AG09309 (cell line): Measurements from ENCODE around the gene GSDMA.
"Not testable (repeated sequence)": the region's sequence is repeated elsewhere in the genome, so short reads cannot be mapped to it uniquely, and the experiment has no call there.

ENCODE experiments used
- DNase-seq: peaks from one replicate; pipeline ENCODE4 v3.0.0-alpha.2; 2010; ENCODE audit warnings: low read depth
- H3K4me3 ChIP-seq: 2 replicates; pipeline ENCODE4 v1.5.1; 2011; ENCODE audit warnings: mild to moderate bottlenecking, low read depth, low read length, moderate library complexity; ENCODE audit not compliant: control insufficient read depth
- TF ChIP-seq, protein P1 (sequence below): IDR thresholded peaks from 2 replicates; pipeline ENCODE4 v1.5.1; 2011; ENCODE audit warnings: mild to moderate bottlenecking, low read depth, low read length, inconsistent platforms; ENCODE audit not compliant: insufficient read depth, control insufficient read depth; ENCODE audit errors: missing control alignments

GSDMA gene

DNA sequence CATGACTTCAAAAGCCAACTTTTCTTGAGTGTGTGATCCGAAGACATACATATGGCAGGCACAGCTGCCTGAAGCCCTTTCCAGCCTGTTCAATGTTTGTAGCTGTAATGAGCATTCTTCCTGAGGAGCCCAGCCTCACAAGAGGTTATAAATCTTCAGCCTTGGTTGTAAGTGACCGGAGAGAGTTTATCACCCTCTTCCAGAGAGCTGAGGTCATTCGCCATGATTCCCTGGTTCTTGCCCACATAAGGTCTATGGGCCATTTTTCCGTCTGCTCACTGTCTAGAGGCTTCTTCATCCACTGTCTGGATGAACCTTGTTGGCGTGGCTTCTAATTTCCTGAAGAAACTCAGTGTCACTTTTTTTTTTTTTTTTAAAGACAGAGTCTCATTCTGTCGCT, 42.7 kb downstream of the GSDMA start:
- TF ChIP-seq, protein P1, sequence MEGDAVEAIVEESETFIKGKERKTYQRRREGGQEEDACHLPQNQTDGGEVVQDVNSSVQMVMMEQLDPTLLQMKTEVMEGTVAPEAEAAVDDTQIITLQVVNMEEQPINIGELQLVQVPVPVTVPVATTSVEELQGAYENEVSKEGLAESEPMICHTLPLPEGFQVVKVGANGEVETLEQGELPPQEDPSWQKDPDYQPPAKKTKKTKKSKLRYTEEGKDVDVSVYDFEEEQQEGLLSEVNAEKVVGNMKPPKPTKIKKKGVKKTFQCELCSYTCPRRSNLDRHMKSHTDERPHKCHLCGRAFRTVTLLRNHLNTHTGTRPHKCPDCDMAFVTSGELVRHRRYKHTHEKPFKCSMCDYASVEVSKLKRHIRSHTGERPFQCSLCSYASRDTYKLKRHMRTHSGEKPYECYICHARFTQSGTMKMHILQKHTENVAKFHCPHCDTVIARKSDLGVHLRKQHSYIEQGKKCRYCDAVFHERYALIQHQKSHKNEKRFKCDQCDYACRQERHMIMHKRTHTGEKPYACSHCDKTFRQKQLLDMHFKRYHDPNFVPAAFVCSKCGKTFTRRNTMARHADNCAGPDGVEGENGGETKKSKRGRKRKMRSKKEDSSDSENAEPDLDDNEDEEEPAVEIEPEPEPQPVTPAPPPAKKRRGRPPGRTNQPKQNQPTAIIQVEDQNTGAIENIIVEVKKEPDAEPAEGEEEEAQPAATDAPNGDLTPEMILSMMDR: no peak
- no peak overlapping the region for H3K4me3 ChIP-seq
- no peak for DNase-seq

DNA sequence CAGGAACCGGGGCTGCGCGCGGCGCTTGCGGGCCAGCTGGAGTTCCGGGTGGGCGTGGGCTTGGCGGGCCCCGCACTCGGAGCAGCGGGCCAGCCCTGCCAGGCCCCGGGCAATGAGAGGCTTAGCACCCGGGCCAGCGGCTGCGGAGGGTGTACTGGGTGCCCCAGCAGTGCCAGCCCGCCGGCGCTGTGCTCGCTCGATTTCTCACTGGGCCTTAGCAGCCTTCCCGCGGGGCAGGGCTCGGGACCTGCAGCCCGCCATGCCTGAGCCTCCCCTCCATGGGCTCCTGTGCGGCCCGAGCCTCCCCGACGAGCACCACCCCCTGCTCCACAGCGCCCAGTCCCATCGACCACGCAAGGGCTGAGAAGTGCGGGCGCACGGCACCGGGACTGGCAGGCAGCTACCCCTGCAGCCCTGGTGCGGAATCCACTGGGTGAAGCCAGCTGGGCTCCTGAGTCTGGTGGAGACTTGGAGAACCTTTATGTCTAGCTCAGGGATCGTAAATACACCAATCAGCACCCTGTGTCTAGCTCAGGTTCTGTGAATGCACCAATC, 48.2 kb downstream of the GSDMA start:
- H3K4me3 ChIP-seq, DNase-seq: not testable (repeated sequence)

DNA sequence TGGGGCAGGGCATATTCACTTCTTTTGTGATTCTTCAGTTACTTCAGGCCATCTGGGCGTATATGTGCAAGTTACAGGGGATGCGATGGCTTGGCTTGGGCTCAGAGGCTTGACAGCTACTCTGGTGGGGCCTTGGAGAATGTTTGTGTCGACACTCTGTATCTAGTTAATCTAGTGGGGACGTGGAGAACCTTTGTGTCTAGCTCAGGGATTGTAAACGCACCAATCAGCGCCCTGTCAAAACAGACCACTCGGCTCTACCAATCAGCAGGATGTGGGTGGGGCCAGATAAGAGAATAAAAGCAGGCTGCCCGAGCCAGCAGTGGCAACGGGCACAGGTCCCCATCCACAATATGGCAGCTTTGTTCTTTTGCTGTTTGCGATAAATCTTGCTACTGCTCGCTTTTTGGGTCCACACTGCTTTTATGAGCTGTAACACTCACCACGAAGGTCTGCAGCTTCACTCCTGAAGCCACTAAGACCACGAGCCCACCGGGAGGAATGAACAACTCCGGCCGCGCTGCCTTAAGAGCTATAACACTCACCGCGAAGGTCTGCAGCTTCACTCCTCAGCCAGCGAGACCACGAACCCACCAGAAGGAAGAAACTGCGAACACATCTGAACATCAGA, 49.3 kb downstream of the GSDMA start:
- not testable (repeated sequence) for DNase-seq, H3K4me3 ChIP-seq

DNA sequence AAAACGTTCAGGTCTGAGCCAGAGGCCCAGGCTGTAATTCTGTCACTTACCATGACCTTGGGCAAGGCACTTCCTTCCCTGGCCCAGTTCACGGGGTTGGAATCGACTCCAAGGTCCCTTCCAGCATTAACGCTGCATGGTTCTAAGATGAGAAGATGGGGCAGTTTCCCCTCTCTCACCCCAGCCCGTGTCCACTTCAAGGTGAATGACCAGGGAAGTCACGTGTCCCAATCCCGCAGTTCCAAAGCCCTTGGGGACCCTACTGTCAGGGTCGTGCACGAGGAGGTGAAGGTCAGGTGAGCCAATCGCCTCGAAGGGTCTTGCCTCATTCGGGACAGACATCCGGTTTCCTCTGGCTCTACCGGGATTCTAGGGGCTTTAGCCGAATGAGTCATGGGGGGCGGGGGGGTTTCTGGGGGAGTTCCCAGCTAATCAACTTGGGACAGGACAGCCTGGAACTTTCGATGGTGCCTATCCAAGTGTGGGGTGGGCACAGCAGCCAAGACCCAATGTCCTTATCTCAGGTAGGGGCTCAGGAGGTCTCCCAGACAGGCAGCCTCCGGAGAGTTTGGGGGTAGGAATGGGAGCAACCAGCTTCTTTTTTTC, 51.7 kb downstream of the GSDMA start:
- no peak for DNase-seq
- TF ChIP-seq, protein P1: no peak
- H3K4me3 ChIP-seq: no peak overlapping the region

DNA sequence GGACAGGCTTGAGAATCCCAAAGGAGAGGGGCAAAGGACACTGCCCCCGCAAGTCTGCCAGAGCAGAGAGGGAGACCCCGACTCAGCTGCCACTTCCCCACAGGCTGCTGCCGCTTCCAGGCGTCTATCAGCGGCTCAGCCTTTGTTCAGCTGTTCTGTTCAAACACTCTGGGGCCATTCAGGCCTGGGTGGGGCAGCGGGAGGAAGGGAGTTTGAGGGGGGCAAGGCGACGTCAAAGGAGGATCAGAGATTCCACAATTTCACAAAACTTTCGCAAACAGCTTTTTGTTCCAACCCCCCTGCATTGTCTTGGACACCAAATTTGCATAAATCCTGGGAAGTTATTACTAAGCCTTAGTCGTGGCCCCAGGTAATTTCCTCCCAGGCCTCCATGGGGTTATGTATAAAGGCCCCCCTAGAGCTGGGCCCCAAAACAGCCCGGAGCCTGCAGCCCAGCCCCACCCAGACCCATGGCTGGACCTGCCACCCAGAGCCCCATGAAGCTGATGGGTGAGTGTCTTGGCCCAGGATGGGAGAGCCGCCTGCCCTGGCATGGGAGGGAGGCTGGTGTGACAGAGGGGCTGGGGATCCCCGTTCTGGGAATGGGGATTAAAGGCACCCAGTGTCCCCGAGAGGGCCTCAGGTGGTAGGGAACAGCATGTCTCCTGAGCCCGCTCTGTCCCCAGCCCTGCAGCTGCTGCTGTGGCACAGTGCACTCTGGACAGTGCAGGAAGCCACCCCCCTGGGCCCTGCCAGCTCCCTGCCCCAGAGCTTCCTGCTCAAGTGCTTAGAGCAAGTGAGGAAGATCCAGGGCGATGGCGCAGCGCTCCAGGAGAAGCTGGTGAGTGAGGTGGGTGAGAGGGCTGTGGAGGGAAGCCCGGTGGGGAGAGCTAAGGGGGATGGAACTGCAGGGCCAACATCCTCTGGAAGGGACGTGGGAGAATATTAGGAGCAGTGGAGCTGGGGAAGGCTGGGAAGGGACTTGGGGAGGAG, 52.5 kb downstream of the GSDMA start, which contains the start of gene CSF3:
Gene CSF3 (plus strand): TSS at position 436 of the 993 bp plus-strand sequence. CDS start 35 bp downstream, at position 471.
- no peak for DNase-seq
- no peak within 1 kb of the TSS for H3K4me3 ChIP-seq
- TF ChIP-seq, protein P1: no peak

DNA sequence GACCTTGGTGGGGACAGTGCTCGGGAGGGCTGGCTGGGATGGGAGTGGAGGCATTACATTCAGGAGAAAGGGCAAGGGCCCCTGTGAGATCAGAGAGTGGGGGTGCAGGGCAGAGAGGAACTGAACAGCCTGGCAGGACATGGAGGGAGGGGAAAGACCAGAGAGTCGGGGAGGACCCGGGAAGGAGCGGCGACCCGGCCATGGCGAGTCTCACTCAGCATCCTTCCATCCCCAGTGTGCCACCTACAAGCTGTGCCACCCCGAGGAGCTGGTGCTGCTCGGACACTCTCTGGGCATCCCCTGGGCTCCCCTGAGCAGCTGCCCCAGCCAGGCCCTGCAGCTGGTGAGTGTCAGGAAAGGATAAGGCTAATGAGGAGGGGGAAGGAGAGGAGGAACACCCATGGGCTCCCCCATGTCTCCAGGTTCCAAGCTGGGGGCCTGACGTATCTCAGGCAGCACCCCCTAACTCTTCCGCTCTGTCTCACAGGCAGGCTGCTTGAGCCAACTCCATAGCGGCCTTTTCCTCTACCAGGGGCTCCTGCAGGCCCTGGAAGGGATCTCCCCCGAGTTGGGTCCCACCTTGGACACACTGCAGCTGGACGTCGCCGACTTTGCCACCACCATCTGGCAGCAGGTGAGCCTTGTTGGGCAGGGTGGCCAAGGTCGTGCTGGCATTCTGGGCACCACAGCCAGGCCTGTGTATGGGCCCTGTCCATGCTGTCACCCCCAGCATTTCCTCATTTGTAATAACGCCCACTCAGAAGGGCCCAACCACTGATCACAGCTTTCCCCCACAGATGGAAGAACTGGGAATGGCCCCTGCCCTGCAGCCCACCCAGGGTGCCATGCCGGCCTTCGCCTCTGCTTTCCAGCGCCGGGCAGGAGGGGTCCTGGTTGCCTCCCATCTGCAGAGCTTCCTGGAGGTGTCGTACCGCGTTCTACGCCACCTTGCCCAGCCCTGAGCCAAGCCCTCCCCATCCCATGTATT, 53.5 kb downstream of the GSDMA start:
- TF ChIP-seq, protein P1: no peak
- DNase-seq: no peak
- H3K4me3 ChIP-seq: no peak overlapping the region
